ENCODE measurements around the gene DEDD2.

DEDD2 gene

DNA sequence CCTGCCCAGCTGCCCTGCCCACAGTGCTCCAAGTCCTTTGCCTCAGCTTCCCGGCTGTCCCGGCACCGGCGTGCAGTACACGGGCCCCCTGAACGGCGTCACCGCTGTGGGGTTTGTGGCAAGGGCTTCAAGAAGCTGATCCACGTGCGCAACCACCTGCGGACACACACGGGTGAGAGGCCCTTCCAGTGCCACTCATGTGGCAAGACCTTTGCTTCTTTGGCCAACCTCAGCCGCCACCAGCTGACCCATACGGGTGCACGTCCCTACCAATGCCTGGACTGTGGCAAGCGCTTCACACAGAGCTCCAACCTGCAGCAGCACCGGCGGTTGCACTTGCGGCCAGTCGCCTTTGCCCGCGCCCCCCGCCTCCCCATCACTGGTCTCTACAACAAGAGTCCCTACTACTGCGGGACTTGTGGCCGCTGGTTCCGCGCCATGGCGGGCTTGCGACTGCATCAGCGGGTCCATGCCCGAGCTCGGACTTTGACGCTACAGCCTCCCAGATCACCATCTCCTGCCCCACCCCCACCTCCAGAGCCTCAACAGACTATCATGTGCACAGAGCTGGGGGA, 8.3 kb upstream of the DEDD2 start:
- DNase-seq: no peak
- H3K4me3 ChIP-seq (ENCODE audit: low read depth in 1 of 2, low read length in 2 of 2): no peak overlapping the region
- TF ChIP-seq, protein P1, sequence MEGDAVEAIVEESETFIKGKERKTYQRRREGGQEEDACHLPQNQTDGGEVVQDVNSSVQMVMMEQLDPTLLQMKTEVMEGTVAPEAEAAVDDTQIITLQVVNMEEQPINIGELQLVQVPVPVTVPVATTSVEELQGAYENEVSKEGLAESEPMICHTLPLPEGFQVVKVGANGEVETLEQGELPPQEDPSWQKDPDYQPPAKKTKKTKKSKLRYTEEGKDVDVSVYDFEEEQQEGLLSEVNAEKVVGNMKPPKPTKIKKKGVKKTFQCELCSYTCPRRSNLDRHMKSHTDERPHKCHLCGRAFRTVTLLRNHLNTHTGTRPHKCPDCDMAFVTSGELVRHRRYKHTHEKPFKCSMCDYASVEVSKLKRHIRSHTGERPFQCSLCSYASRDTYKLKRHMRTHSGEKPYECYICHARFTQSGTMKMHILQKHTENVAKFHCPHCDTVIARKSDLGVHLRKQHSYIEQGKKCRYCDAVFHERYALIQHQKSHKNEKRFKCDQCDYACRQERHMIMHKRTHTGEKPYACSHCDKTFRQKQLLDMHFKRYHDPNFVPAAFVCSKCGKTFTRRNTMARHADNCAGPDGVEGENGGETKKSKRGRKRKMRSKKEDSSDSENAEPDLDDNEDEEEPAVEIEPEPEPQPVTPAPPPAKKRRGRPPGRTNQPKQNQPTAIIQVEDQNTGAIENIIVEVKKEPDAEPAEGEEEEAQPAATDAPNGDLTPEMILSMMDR (IDR thresholded peaks at IDR 0.05; ENCODE audit: borderline replicate concordance, extremely low read depth, low read length, poor library complexity, severe bottlenecking): no peak
- TF ChIP-seq EZH2 (IDR thresholded peaks at IDR 0.05; ENCODE audit: borderline replicate concordance, low read depth, low read length, severe bottlenecking): no peak
- H3K79me2 ChIP-seq (ENCODE audit: insufficient read depth, low read length): peaks cover 49% of the 10 kb centered on the region
- no peak overlapping the region for H3K9ac ChIP-seq (ENCODE audit: low read depth, low read length)
- no peak overlapping the region for H3K4me2 ChIP-seq (ENCODE audit: insufficient read depth, low read length)
- no peaks in the 10 kb centered on the region for H3K9me3 ChIP-seq (ENCODE audit: insufficient read depth, low read length, severe bottlenecking)
- no peaks in the 10 kb centered on the region for H3K27me3 ChIP-seq (ENCODE audit: insufficient read depth, low read length, poor library complexity)
- no peak overlapping the region for H2AFZ ChIP-seq (ENCODE audit: low read depth, low read length)
- no peak overlapping the region for H3K27ac ChIP-seq (ENCODE audit: low read length)
- H3K4me1 ChIP-seq (ENCODE audit: insufficient read depth, low read length): peaks cover 18% of the 10 kb centered on the region
- ATAC-seq (ENCODE audit: insufficient read depth, low read depth): no peak
- peaks cover 70% of the 10 kb centered on the region for H3K36me3 ChIP-seq (ENCODE audit: insufficient read depth, low read length)
- peaks cover 62% of the 10 kb centered on the region for H4K20me1 ChIP-seq (ENCODE audit: insufficient read depth, low read length)

DNA sequence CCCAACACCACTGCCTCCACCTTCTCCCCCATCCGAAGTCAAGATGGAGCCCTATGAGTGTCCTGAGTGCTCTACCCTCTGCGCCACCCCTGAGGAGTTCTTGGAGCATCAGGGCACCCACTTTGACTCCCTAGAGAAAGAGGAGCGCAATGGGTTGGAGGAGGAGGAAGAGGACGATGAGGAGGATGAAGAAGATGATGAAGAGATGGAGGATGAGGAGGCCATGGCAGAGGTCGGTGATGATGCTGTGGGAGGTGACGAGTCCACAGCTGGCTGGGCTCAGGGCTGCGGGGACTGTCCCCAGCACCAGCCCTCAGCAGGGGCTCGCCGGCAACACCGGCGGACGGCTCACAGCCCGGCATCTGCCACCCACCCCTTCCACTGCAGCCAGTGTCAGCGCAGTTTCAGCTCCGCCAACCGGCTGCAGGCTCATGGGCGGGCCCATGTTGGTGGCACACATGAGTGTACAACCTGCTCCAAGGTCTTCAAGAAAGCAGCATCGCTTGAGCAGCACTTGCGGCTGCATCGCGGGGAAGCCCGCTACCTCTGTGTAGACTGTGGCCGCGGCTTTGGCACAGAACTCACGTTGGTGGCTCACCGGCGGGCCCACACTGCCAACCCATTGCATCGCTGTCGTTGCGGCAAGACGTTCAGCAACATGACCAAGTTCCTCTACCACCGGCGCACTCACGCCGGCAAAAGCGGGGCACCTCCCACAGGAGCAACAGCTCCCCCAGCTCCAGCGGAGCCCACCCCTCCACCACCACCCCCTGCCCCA, 7.7 kb upstream of the DEDD2 start:
- no peak overlapping the region for H3K27ac ChIP-seq (ENCODE audit: low read length)
- DNase-seq (no peak), ATAC-seq (ENCODE audit: insufficient read depth, low read depth) (no peak)
- no peak overlapping the region for H3K4me2 ChIP-seq (ENCODE audit: insufficient read depth, low read length)
- TF ChIP-seq EZH2 (IDR thresholded peaks at IDR 0.05; ENCODE audit: borderline replicate concordance, low read depth, low read length, severe bottlenecking): no peak
- TF ChIP-seq, protein P1 (IDR thresholded peaks at IDR 0.05; ENCODE audit: borderline replicate concordance, extremely low read depth, low read length, poor library complexity, severe bottlenecking): no peak
- H3K9me3 ChIP-seq (ENCODE audit: insufficient read depth, low read length, severe bottlenecking): no peaks in the 10 kb centered on the region
- no peak overlapping the region for H3K9ac ChIP-seq (ENCODE audit: low read depth, low read length)
- H3K4me3 ChIP-seq (ENCODE audit: low read depth in 1 of 2, low read length in 2 of 2): no peak overlapping the region
- H3K36me3 ChIP-seq (ENCODE audit: insufficient read depth, low read length): peaks cover 65% of the 10 kb centered on the region
- H3K4me1 ChIP-seq (ENCODE audit: insufficient read depth, low read length): peaks cover 20% of the 10 kb centered on the region
- no peaks in the 10 kb centered on the region for H3K27me3 ChIP-seq (ENCODE audit: insufficient read depth, low read length, poor library complexity)
- H2AFZ ChIP-seq (ENCODE audit: low read depth, low read length): no peak overlapping the region
- H3K79me2 ChIP-seq (ENCODE audit: insufficient read depth, low read length): peaks cover 56% of the 10 kb centered on the region
- peaks cover 62% of the 10 kb centered on the region for H4K20me1 ChIP-seq (ENCODE audit: insufficient read depth, low read length)

DNA sequence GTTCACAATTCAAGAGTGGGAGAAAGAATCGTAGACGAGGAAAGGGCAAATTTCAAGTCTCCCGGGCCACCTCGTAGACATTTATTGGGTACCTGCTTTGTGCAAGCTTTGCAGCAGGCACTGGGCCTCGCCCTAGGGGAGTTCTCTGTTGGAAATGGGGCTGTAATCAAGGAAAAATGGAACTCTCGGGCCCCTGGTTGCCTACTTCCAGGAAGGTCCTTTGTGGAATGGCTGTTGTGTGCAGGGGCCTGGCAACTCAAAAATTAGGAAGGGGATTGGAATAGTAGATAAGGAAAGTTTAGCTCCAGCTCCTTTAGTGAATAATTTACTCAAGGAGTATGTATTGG, 3.2 kb upstream of the DEDD2 start:
- no peaks in the 10 kb centered on the region for H3K27me3 ChIP-seq (ENCODE audit: insufficient read depth, low read length, poor library complexity)
- H4K20me1 ChIP-seq (ENCODE audit: insufficient read depth, low read length): peaks cover 28% of the 10 kb centered on the region
- peak overlapping the region; percentile 75 for H3K27ac ChIP-seq (ENCODE audit: low read length)
- H2AFZ ChIP-seq (ENCODE audit: low read depth, low read length): peak overlapping the region; percentile 66
- peak overlapping the region; percentile 75 for H3K9ac ChIP-seq (ENCODE audit: low read depth, low read length)
- no peak for ATAC-seq (ENCODE audit: insufficient read depth, low read depth)
- H3K9me3 ChIP-seq (ENCODE audit: insufficient read depth, low read length, severe bottlenecking): no peaks in the 10 kb centered on the region
- H3K4me1 ChIP-seq (ENCODE audit: insufficient read depth, low read length): peaks cover 52% of the 10 kb centered on the region
- TF ChIP-seq EZH2 (IDR thresholded peaks at IDR 0.05; ENCODE audit: borderline replicate concordance, low read depth, low read length, severe bottlenecking): no peak
- TF ChIP-seq, protein P1 (IDR thresholded peaks at IDR 0.05; ENCODE audit: borderline replicate concordance, extremely low read depth, low read length, poor library complexity, severe bottlenecking): no peak
- DNase-seq: no peak
- H3K79me2 ChIP-seq (ENCODE audit: insufficient read depth, low read length): peaks cover 73% of the 10 kb centered on the region
- H3K4me2 ChIP-seq (ENCODE audit: insufficient read depth, low read length): peak overlapping the region; percentile 80
- H3K4me3 ChIP-seq (ENCODE audit: low read depth in 1 of 2, low read length in 2 of 2): peak overlapping the region; percentile 65 to 84
- H3K36me3 ChIP-seq (ENCODE audit: insufficient read depth, low read length): peaks cover 23% of the 10 kb centered on the region

Measured in DND-41 (cell line).